ENCODE data around the gene LUZP2.

DNA sequence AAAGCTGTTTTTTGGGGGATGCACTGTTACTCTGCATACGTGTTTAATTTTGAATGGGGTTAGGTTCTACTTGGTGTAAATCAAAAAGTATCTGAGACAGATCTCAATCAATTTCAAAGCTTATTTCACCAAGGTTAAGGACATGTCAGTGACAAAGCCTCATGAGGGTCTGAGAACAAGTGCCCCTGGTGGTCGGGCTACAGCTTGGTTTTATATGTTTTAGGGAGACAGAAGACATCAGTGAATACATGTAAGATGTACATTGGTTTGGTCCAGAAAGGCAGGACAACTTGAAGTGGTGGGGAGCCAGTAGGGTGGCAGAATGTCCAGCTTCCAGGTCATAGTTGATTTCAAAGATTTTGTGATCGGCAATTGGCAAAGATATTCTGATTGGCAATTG lies 262.9 kb downstream of the LUZP2 start:
- TF ChIP-seq POLR2A (IDR thresholded peaks at IDR 0.05; ENCODE audit: low read length) (no peak), GATA1 (IDR thresholded peaks at IDR 0.05; ENCODE audit: low read depth, low read length) (no peak)
